ENCODE measurements around the gene ATP6V0A1. TPM values are rescaled to one million over a fixed set of nuclear protein-coding genes. Genes with fewer than 3 reads are reported as not detected.

Gene ATP6V0A1
- total RNA-seq, 2 experiments from 2014 or later, result 5.8 to 7.1 TPM

- no peak for DNase-seq
- no peak overlapping the region for H3K27ac Mint-ChIP-seq
- H3K27me3 Mint-ChIP-seq, result no peaks in the 10 kb centered on the region
- peaks cover 31% of the 10 kb centered on the region for H3K4me1 Mint-ChIP-seq (ENCODE audit: low read depth)
- TF ChIP-seq, protein P1, sequence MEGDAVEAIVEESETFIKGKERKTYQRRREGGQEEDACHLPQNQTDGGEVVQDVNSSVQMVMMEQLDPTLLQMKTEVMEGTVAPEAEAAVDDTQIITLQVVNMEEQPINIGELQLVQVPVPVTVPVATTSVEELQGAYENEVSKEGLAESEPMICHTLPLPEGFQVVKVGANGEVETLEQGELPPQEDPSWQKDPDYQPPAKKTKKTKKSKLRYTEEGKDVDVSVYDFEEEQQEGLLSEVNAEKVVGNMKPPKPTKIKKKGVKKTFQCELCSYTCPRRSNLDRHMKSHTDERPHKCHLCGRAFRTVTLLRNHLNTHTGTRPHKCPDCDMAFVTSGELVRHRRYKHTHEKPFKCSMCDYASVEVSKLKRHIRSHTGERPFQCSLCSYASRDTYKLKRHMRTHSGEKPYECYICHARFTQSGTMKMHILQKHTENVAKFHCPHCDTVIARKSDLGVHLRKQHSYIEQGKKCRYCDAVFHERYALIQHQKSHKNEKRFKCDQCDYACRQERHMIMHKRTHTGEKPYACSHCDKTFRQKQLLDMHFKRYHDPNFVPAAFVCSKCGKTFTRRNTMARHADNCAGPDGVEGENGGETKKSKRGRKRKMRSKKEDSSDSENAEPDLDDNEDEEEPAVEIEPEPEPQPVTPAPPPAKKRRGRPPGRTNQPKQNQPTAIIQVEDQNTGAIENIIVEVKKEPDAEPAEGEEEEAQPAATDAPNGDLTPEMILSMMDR (IDR thresholded peaks at IDR 0.05), result no peak
- ChIA-PET CTCF (interaction anchor here (1.1 to 1.4 kb wide), 2 partner anchors 10 to 19 kb away, joined by 3 read pairs; no protein-coding TSS in a partner anchor), POLR2A (interaction anchor here (1.2 kb wide), 1 partner anchor 8 kb away, joined by 4 read pairs; the partner anchor contains the start of gene MLX)
- ATAC-seq, result no peak
- H3K9me3 Mint-ChIP-seq, result no peaks in the 10 kb centered on the region
- peaks cover 15% of the 10 kb centered on the region for H3K36me3 Mint-ChIP-seq (ENCODE audit: low read depth)
- intact Hi-C loops (cut with micrococcal nuclease), result no loop called here
- no peak overlapping the region for H3K4me3 Mint-ChIP-seq
Measured at GRCh38 chr17:42559075-42559474, 100.4 kb downstream of the ATP6V0A1 start.

DNA sequence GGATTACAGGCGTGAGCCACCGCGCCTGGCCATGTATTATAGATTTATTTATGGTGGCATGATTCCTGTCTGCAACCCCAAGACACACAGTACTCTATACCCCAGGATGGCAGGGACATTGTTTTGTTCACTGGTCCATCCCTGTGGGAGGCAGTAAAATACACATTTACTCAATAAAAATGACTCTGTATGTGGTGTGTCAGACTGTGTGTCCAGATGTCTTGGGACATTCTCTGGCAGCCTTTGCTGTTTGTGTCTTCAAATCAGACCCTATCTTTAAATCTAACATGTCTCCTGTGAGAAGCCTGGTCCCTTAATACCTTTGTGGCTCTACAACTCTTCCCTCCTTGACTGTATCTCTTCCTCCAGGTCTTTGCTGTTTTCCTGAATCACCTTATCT lies 101.6 kb downstream of the ATP6V0A1 start:
- Mint-ChIP-seq H3K27me3 (no peaks in the 10 kb centered on the region), H3K9me3 (no peaks in the 10 kb centered on the region), H3K27ac (no peak overlapping the region), H3K36me3 (ENCODE audit: low read depth) (peaks cover 19% of the 10 kb centered on the region), H3K4me3 (peak overlapping the region; percentile 51), H3K4me1 (ENCODE audit: low read depth) (peaks cover 33% of the 10 kb centered on the region)
- CTCF ChIA-PET, result interaction anchor here (1.4 kb wide), 1 partner anchor 12 kb away, joined by 3 read pairs; no protein-coding TSS in a partner anchor
- intact Hi-C loops (cut with micrococcal nuclease), result no loop called here
- DNase-seq, result no peak
- TF ChIP-seq, protein P1 (IDR thresholded peaks at IDR 0.05), result no peak
- POLR2A ChIA-PET, result no interaction called here
- no peak for ATAC-seq

DNA sequence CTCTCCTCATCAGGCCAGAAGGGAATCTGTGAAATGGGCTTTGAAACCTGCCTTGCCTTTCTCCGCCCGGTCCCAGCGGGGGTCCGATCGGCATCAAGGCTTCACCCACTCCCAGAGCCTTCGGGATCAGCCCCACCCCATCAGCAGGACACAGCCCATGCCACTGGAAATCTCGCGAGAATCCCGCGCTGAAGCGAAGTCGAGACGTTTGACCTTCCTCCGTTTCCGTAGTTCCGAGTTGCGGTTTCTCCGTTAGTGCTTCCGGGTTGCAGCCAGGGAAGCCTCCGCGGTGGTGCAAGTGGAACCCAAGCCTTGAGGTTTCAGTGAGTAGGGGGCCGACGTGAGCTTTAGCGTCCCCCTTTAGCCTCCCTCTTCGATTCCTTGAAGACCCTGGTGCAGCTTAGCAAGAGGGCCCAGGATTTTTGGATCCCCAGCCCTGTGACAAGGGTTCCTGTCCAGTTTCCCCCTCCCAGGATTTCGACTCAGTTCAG lies 103.3 kb downstream of the ATP6V0A1 start, which contains the start of gene COASY:
Gene COASY (plus strand): TSS at position 252 of the 491 bp plus-strand sequence. CDS start 475 bp downstream, outside the sequence.
- ChIA-PET CTCF (interaction anchor here (7.5 kb wide), 1 partner anchor 15 kb away, joined by 70 read pairs; the partner anchor contains the start of gene PSMC3IP), POLR2A (interaction anchor here (0.5 to 1.5 kb wide), 4 partner anchors 18 to 437 kb away, joined by 3 to 5 read pairs (median 3); no protein-coding TSS in a partner anchor)
- no peaks in the 10 kb centered on the region for H3K27me3 Mint-ChIP-seq
- H3K9me3 Mint-ChIP-seq, result no peaks in the 10 kb centered on the region
- H3K27ac Mint-ChIP-seq, result peak within 1 kb of the TSS; percentile 90
- intact Hi-C loops (cut with micrococcal nuclease), result no loop called here
- DNase-seq, result peak; percentile 95
- peak; percentile 80 for ATAC-seq
- TF ChIP-seq, protein P1 (IDR thresholded peaks at IDR 0.05), result no peak
- peaks cover 26% of the 10 kb centered on the region for H3K36me3 Mint-ChIP-seq (ENCODE audit: low read depth)
- H3K4me3 Mint-ChIP-seq, result peak within 1 kb of the TSS; percentile 88
- peaks cover 34% of the 10 kb centered on the region for H3K4me1 Mint-ChIP-seq (ENCODE audit: low read depth)

GRCh38 chr17:42562388-42563142 lies 103.9 kb downstream of the ATP6V0A1 start:
- ChIA-PET CTCF (interaction anchor here (1.0 to 7.5 kb wide), 2 partner anchors 14 to 45 kb away, joined by 3 to 70 read pairs; partner anchors contain the start of gene PSMC3IP), POLR2A (interaction anchor here (0.5 to 7.8 kb wide), 4 partner anchors 15 to 437 kb away, joined by 3 to 61 read pairs (median 3); partner anchors contain the start of gene PSMC3IP)
- intact Hi-C loops (cut with micrococcal nuclease), result no loop called here
- Mint-ChIP-seq H3K27ac (peak overlapping the region; percentile 90), H3K27me3 (no peaks in the 10 kb centered on the region), H3K36me3 (ENCODE audit: low read depth) (peaks cover 30% of the 10 kb centered on the region), H3K4me3 (peak overlapping the region; percentile 88), H3K9me3 (no peaks in the 10 kb centered on the region), H3K4me1 (ENCODE audit: low read depth) (peaks cover 35% of the 10 kb centered on the region)
- ATAC-seq (peak; percentile 18), DNase-seq (peak; percentile 30)
- TF ChIP-seq, protein P1 (IDR thresholded peaks at IDR 0.05), result no peak

All from activated CD8-positive, alpha-beta T cell treated with anti-CD3 and anti-CD28 coated beads for 36 hours (primary cell).